ENCODE measurements around the gene RTTN. TPM values are rescaled to one million over a fixed set of nuclear protein-coding genes. Genes with fewer than 3 reads are reported as not detected.

Gene RTTN
- total and polyA plus RNA-seq, 2 donors (not counting 3 experiments of a cell fraction or from before 2014, with no cell fraction given) = 3.1 to 17.4 TPM

- ChIA-PET CTCF (interaction anchor here (1.3 to 8.3 kb wide), 2 partner anchors 235 to 243 kb away, joined by 4 to 304 read pairs; no protein-coding TSS in a partner anchor), POLR2A (no interaction called here)
- H3K27ac ChIP-seq (ENCODE audit: insufficient read depth, low read depth, low read length) = no peak overlapping the region
- intact Hi-C loops (cut with micrococcal nuclease) = no loop called here
- H3K4me2 ChIP-seq (ENCODE audit: insufficient read depth, low read length) = no peak overlapping the region
- no peaks in the 10 kb centered on the region for H3K79me2 ChIP-seq (ENCODE audit: control insufficient read depth, insufficient read depth, low read length)
- dilution Hi-C loops (cut with MboI; ENCODE audit: extremely low pct_ligation_motif_present, low sequenced_read_pairs) = no loop called here
- H3K9me1 ChIP-seq (replicated peaks; ENCODE audit: control insufficient read depth, extremely low read depth, insufficient read depth, low read length) = no peaks in the 10 kb centered on the region
- TF ChIP-seq POLR2AphosphoS5 (IDR thresholded peaks at IDR 0.05; ENCODE audit: insufficient read depth, low read depth, low read length) (no peak), MAX (IDR thresholded peaks at IDR 0.05; ENCODE audit: insufficient read depth, insufficient read length) (no peak), FOS (IDR thresholded peaks at IDR 0.05; ENCODE audit: borderline replicate concordance, insufficient read depth, low read length) (no peak), EZH2 (IDR thresholded peaks at IDR 0.05; ENCODE audit: borderline replicate concordance, low read depth, low read length, severe bottlenecking) (no peak)
- BruUV-seq (replicated peaks) = no TSS peak
- DNase-seq (ENCODE audit: low read depth, low spot score) (no peak), FAIRE-seq (no peak)
- no peak overlapping the region for H3K9ac ChIP-seq (replicated peaks; ENCODE audit: extremely low read depth, insufficient read depth, low read length)
- no peaks in the 10 kb centered on the region for H3K4me1 ChIP-seq (ENCODE audit: control insufficient read depth, extremely low read depth, insufficient read depth, low read length)
- H3K36me3 ChIP-seq (ENCODE audit: control insufficient read depth in 2 of 2, extremely low read depth in 1 of 2, insufficient read depth in 2 of 2, low read length in 2 of 2) = peaks cover 0 to 4% of the 10 kb centered on the region in 2 experiments
- no peak overlapping the region for H3K4me3 ChIP-seq (replicated peaks in 1 of 3; ENCODE audit: insufficient read depth in 1 of 3, low read depth in 1 of 3, low read length in 3 of 3)
- H3K27me3 ChIP-seq (ENCODE audit: control insufficient read depth in 2 of 2, insufficient read depth in 2 of 2, low read length in 2 of 2) = no peaks in the 10 kb centered on the region
- H3K9me3 ChIP-seq (replicated peaks; ENCODE audit: control insufficient read depth, insufficient read depth, low read length) = no peaks in the 10 kb centered on the region
- H4K20me1 ChIP-seq (replicated peaks; ENCODE audit: control insufficient read depth, extremely low read depth, insufficient read depth, low read length) = no peaks in the 10 kb centered on the region
- no peak overlapping the region for H2AFZ ChIP-seq (ENCODE audit: low read depth, low read length)
Observed at GRCh38 chr18:70197844-70198243, 7.6 kb downstream of the RTTN start.

DNA sequence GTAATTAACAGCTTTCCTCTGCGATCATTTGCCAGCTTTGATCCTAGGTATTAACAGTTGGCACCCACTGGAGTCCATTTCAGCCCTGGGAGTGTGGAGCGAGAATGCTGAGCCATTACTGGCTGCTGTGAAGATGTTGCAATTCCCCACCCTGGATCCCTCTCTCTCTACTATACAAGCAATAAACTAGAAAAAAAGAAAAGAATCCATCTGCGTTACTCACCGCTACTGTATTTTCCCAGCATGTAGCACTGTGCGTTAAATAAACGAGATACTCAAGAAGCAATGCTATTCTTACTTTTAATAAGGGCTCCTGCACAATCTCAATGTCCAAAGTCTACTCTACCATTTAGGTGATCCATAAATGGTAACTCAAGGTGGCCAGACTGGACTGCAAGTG is 8.5 kb downstream of the RTTN start:
- intact Hi-C loops (cut with micrococcal nuclease) = no loop called here
- no TSS peak for BruUV-seq (replicated peaks)
- Histone ChIP-seq H4K20me1 (replicated peaks; ENCODE audit: control insufficient read depth, extremely low read depth, insufficient read depth, low read length) (no peaks in the 10 kb centered on the region), H3K27me3 (ENCODE audit: control insufficient read depth in 2 of 2, insufficient read depth in 2 of 2, low read length in 2 of 2) (no peaks in the 10 kb centered on the region), H3K9me1 (replicated peaks; ENCODE audit: control insufficient read depth, extremely low read depth, insufficient read depth, low read length) (no peaks in the 10 kb centered on the region), H3K9me3 (replicated peaks; ENCODE audit: control insufficient read depth, insufficient read depth, low read length) (no peaks in the 10 kb centered on the region), H3K4me2 (ENCODE audit: insufficient read depth, low read length) (no peak overlapping the region), H3K27ac (ENCODE audit: insufficient read depth, low read depth, low read length) (no peak overlapping the region), H3K4me3 (replicated peaks in 1 of 3; ENCODE audit: insufficient read depth in 1 of 3, low read depth in 1 of 3, low read length in 3 of 3) (no peak overlapping the region), H2AFZ (ENCODE audit: low read depth, low read length) (no peak overlapping the region), H3K9ac (replicated peaks; ENCODE audit: extremely low read depth, insufficient read depth, low read length) (no peak overlapping the region), H3K36me3 (ENCODE audit: control insufficient read depth in 2 of 2, extremely low read depth in 1 of 2, insufficient read depth in 2 of 2, low read length in 2 of 2) (peaks cover 0 to 4% of the 10 kb centered on the region in 2 experiments), H3K4me1 (ENCODE audit: control insufficient read depth, extremely low read depth, insufficient read depth, low read length) (no peaks in the 10 kb centered on the region), H3K79me2 (ENCODE audit: control insufficient read depth, insufficient read depth, low read length) (no peaks in the 10 kb centered on the region)
- ChIA-PET CTCF (interaction anchor here (1.3 to 8.3 kb wide), 3 partner anchors 236 to 253 kb away, joined by 4 to 304 read pairs (median 21); no protein-coding TSS in a partner anchor), POLR2A (no interaction called here)
- dilution Hi-C loops (cut with MboI; ENCODE audit: extremely low pct_ligation_motif_present, low sequenced_read_pairs) = no loop called here
- FAIRE-seq (no peak), DNase-seq (ENCODE audit: low read depth, low spot score) (no peak)
- TF ChIP-seq FOS (IDR thresholded peaks at IDR 0.05; ENCODE audit: borderline replicate concordance, insufficient read depth, low read length) (no peak), GATA2 (IDR thresholded peaks at IDR 0.05; ENCODE audit: insufficient read depth, insufficient read length, low read depth, low read length) (no peak), POLR2A (IDR thresholded peaks at IDR 0.05; ENCODE audit: low read depth, low read length) (no peak), CTCF (IDR thresholded peaks at IDR 0.05; ENCODE audit: extremely low read depth in 1 of 2, insufficient read depth in 1 of 2, low read depth in 1 of 2, low read length in 2 of 2) (no peak), EZH2 (IDR thresholded peaks at IDR 0.05; ENCODE audit: borderline replicate concordance, low read depth, low read length, severe bottlenecking) (no peak), MAX (IDR thresholded peaks at IDR 0.05; ENCODE audit: insufficient read depth, insufficient read length) (no peak), MYC (IDR thresholded peaks at IDR 0.05; ENCODE audit: low read depth, low read length) (no peak), POLR2AphosphoS5 (IDR thresholded peaks at IDR 0.05; ENCODE audit: insufficient read depth, low read depth, low read length) (no peak), JUN (IDR thresholded peaks at IDR 0.05; ENCODE audit: borderline replicate concordance, insufficient read depth, insufficient read length, low read depth) (no peak)
